ENCODE results near the gene CLDN22.
"Not testable (repeated sequence)": the region's sequence is repeated elsewhere in the genome, so short reads cannot be mapped to it uniquely, and the experiment has no call there.

CLDN22 gene

GRCh38 chr4:183347146-183347545 lies 27.1 kb upstream of the CLDN22 start:
- no peak for DNase-seq (ENCODE audit: low read depth)

- DNase-seq (ENCODE audit: low read depth): no peak
These were observed 25.2 kb upstream of the CLDN22 start for GRCh38 chr4:183345261-183345660.

GRCh38 chr4:183344523-183345255 lies 24.6 kb upstream of the CLDN22 start:
- DNase-seq (ENCODE audit: low read depth): no peak

GRCh38 chr4:183343730-183344129 lies 23.7 kb upstream of the CLDN22 start:
- no peak for DNase-seq (ENCODE audit: low read depth)

- DNase-seq (ENCODE audit: low read depth): no peak
These were observed 22.8 kb upstream of the CLDN22 start for GRCh38 chr4:183342541-183343533.

GRCh38 chr4:183337833-183338232 lies 17.8 kb upstream of the CLDN22 start:
- DNase-seq (ENCODE audit: low read depth): no peak

GRCh38 chr4:183337349-183337748 lies 17.3 kb upstream of the CLDN22 start:
- no peak for DNase-seq (ENCODE audit: low read depth)

- no peak for DNase-seq (ENCODE audit: low read depth)
These were observed 15.4 kb upstream of the CLDN22 start for GRCh38 chr4:183335369-183335940.

GRCh38 chr4:183333983-183334382 lies 13.9 kb upstream of the CLDN22 start:
- DNase-seq (ENCODE audit: low read depth): no peak

- DNase-seq (ENCODE audit: low read depth): no peak
These were observed 13.1 kb upstream of the CLDN22 start for GRCh38 chr4:183333202-183333601.

- no peak for DNase-seq (ENCODE audit: low read depth)
These were observed 12.4 kb upstream of the CLDN22 start for GRCh38 chr4:183332447-183332846.

- DNase-seq (ENCODE audit: low read depth): no peak
These were observed 10.8 kb upstream of the CLDN22 start for GRCh38 chr4:183330841-183331240.

GRCh38 chr4:183329954-183330742 lies 10.1 kb upstream of the CLDN22 start:
- no peak for DNase-seq (ENCODE audit: low read depth)

GRCh38 chr4:183329244-183329643 lies 9.2 kb upstream of the CLDN22 start:
- DNase-seq (ENCODE audit: low read depth): no peak

- no peak for DNase-seq (ENCODE audit: low read depth)
These were observed 8.8 kb upstream of the CLDN22 start for GRCh38 chr4:183328832-183329231.

- no peak for DNase-seq (ENCODE audit: low read depth)
These were observed 7.8 kb upstream of the CLDN22 start for GRCh38 chr4:183327827-183328226.

- no peak for DNase-seq (ENCODE audit: low read depth)
These were observed 6.8 kb upstream of the CLDN22 start for GRCh38 chr4:183326853-183327252.

- DNase-seq (ENCODE audit: low read depth): not testable (repeated sequence)
These were observed 6.3 kb upstream of the CLDN22 start for GRCh38 chr4:183326387-183326786.

GRCh38 chr4:183324619-183325018 lies 4.5 kb upstream of the CLDN22 start:
- DNase-seq (ENCODE audit: low read depth): no peak

GRCh38 chr4:183324056-183324455 lies 4.0 kb upstream of the CLDN22 start:
- not testable (repeated sequence) for DNase-seq (ENCODE audit: low read depth)

GRCh38 chr4:183323295-183323694 lies 3.2 kb upstream of the CLDN22 start:
- no peak for DNase-seq (ENCODE audit: low read depth)

GRCh38 chr4:183322326-183322725 lies 2.2 kb upstream of the CLDN22 start, which contains the start of gene CLDN24:
Gene CLDN24 (minus strand): TSS chr4:183322426. CDS start chr4:183322426, 0 bp downstream.
- DNase-seq (ENCODE audit: low read depth): no peak

Data from stimulated activated CD8-positive, alpha-beta memory T cell treated with anti-CD3 and anti-CD28 coated beads, Interleukin-15, amount 100 ng/mL, for 24 hours (primary cell).